HEK293 (cell line): Measurements from ENCODE around the gene MLKL.
A peak's percentile ranks its signal among the peaks of the same experiment; 100 is the strongest.

Source experiments
- EGR2 ChIP-seq: fragments of 450-650 bp; formaldehyde crosslinking; IDR thresholded peaks from 2 replicates; pipeline ENCODE4 v1.5.1; 2016; ENCODE audit warnings: low read depth, missing biosample characterization, missing genetic modification characterization
- FEZF1 ChIP-seq: fragments of 450-650 bp; formaldehyde crosslinking; IDR thresholded peaks from 2 replicates; pipeline ENCODE4 v1.5.1; 2016; ENCODE audit warnings: missing biosample characterization, missing genetic modification characterization
- GLI2 ChIP-seq: fragments of 450-650 bp; formaldehyde crosslinking; IDR thresholded peaks from 2 replicates; pipeline ENCODE4; 2017; ENCODE audit warnings: missing biosample characterization, missing genetic modification characterization, low read depth, borderline replicate concordance
- KLF8 ChIP-seq: fragments of 450-650 bp; formaldehyde crosslinking; IDR thresholded peaks from 2 replicates; pipeline ENCODE4 v1.5.1; 2016; ENCODE audit warnings: missing biosample characterization, missing genetic modification characterization
- OVOL3 ChIP-seq: fragments of 450-650 bp; formaldehyde crosslinking; IDR thresholded peaks from 2 replicates; pipeline ENCODE4 v1.5.1; 2016; ENCODE audit warnings: missing biosample characterization, missing genetic modification characterization
- PRDM2 ChIP-seq: fragments of 450-650 bp; formaldehyde crosslinking; IDR thresholded peaks from 2 replicates; pipeline ENCODE4 v1.5.1; 2016; ENCODE audit warnings: missing biosample characterization, missing genetic modification characterization, borderline replicate concordance
- ZBTB44 ChIP-seq: fragments of 450-650 bp; IDR thresholded peaks from 2 replicates; pipeline ENCODE4 v1.5.1; 2018; ENCODE audit warnings: missing biosample characterization, mild to moderate bottlenecking, missing genetic modification characterization
- ZFHX2 ChIP-seq: fragments of 450-650 bp; formaldehyde crosslinking; conservative IDR thresholded peaks from 2 replicates; pipeline ENCODE4 v1.5.1; 2016; ENCODE audit warnings: missing biosample characterization, missing genetic modification characterization
- ZFP69B ChIP-seq: fragments of 450-650 bp; formaldehyde crosslinking; IDR thresholded peaks from 2 replicates; pipeline ENCODE4 v1.5.1; 2016; ENCODE audit warnings: missing biosample characterization, missing genetic modification characterization
- ZNF10 ChIP-seq: fragments of 450-650 bp; formaldehyde crosslinking; IDR thresholded peaks from 2 replicates; pipeline ENCODE4 v1.5.1; 2017; ENCODE audit warnings: missing biosample characterization, missing genetic modification characterization
- ZNF148 ChIP-seq: fragments of 450-650 bp; formaldehyde crosslinking; IDR thresholded peaks from 2 replicates; pipeline ENCODE4 v1.5.0; 2017; ENCODE audit warnings: missing biosample characterization, missing genetic modification characterization, borderline replicate concordance
- ZNF266 ChIP-seq: fragments of 450-650 bp; formaldehyde crosslinking; IDR thresholded peaks from 2 replicates; pipeline ENCODE4 v1.5.1; 2016; ENCODE audit warnings: missing biosample characterization, missing genetic modification characterization, low read depth
- ZNF280C ChIP-seq: fragments of 450-650 bp; formaldehyde crosslinking; IDR thresholded peaks from 2 replicates; pipeline ENCODE4 v1.5.1; 2016; ENCODE audit warnings: missing biosample characterization, missing genetic modification characterization
- ZNF292 ChIP-seq: fragments of 450-650 bp; formaldehyde crosslinking; IDR thresholded peaks from 2 replicates; pipeline ENCODE4 v1.5.1; 2016; ENCODE audit warnings: low read depth, missing biosample characterization, missing genetic modification characterization, borderline replicate concordance
- ZNF394 ChIP-seq: fragments of 450-650 bp; formaldehyde crosslinking; IDR thresholded peaks from 2 replicates; pipeline ENCODE4 v1.5.1; 2016; ENCODE audit warnings: missing biosample characterization, missing genetic modification characterization, mild to moderate bottlenecking, moderate library complexity, borderline replicate concordance
- ZNF433 ChIP-seq: fragments of 450-650 bp; formaldehyde crosslinking; IDR thresholded peaks from 2 replicates; pipeline ENCODE4 v1.5.1; 2016; ENCODE audit warnings: missing biosample characterization, missing genetic modification characterization, low read depth
- ZNF510 ChIP-seq: fragments of 450-650 bp; formaldehyde crosslinking; IDR thresholded peaks from 2 replicates; pipeline ENCODE4 v1.5.1; 2018; ENCODE audit warnings: mild to moderate bottlenecking, missing genetic modification characterization, missing biosample characterization; ENCODE audit not compliant: insufficient replicate concordance
- ZNF561 ChIP-seq: fragments of 450-650 bp; IDR thresholded peaks from 2 replicates; pipeline ENCODE4 v1.5.1; 2018; ENCODE audit warnings: missing biosample characterization, missing genetic modification characterization, borderline replicate concordance
- ZNF701 ChIP-seq: fragments of 450-650 bp; formaldehyde crosslinking; IDR thresholded peaks from 2 replicates; pipeline ENCODE4 v1.5.1; 2016; ENCODE audit warnings: missing biosample characterization, missing genetic modification characterization
- ZNF791 ChIP-seq: fragments of 450-650 bp; formaldehyde crosslinking; IDR thresholded peaks from 2 replicates; pipeline ENCODE4 v1.5.1; 2016; ENCODE audit warnings: missing biosample characterization, missing genetic modification characterization
- ZNF843 ChIP-seq: fragments of 450-650 bp; formaldehyde crosslinking; IDR thresholded peaks from 2 replicates; pipeline ENCODE4 v1.5.1; 2016; ENCODE audit warnings: missing biosample characterization, missing genetic modification characterization
- ZXDB ChIP-seq: fragments of 450-650 bp; formaldehyde crosslinking; IDR thresholded peaks from 2 replicates; pipeline ENCODE4 v1.5.1; 2016; ENCODE audit warnings: missing biosample characterization, missing genetic modification characterization
- TF ChIP-seq, protein P1 (sequence below): fragments of 450-650 bp; formaldehyde crosslinking; IDR thresholded peaks from 2 replicates; pipeline ENCODE4 v1.5.1; 2016; ENCODE audit warnings: missing biosample characterization, missing genetic modification characterization
- TF ChIP-seq, protein P2 (sequence below): fragments of 450-650 bp; formaldehyde crosslinking; IDR thresholded peaks from 2 replicates; pipeline ENCODE4 v1.5.1; 2016; ENCODE audit warnings: missing biosample characterization, missing genetic modification characterization

The MLKL gene

GRCh38 chr16:74743668-74744299, 43.1 kb upstream of the MLKL start (continued):
- no peak for TF ChIP-seq PRDM2
- TF ChIP-seq ZXDB (tag by site-specific recombination) = peak; percentile 88
- TF ChIP-seq ZNF433 = no peak
- TF ChIP-seq ZNF701 = no peak
- no peak for TF ChIP-seq ZNF280C (tag by site-specific recombination)
- TF ChIP-seq ZBTB44 (tag by site-specific recombination) = 0 out of 2 replicates have a peak, but pooled peaks have one; percentile 38
- no peak for TF ChIP-seq OVOL3 (tag by site-specific recombination)
- peak; percentile 87 for TF ChIP-seq ZNF394 (tag by site-specific recombination)
- peak; percentile 63; the same call in 1 of the 2 replicates for TF ChIP-seq KLF8 (tag by site-specific recombination)
- TF ChIP-seq ZNF292 = no peak
- TF ChIP-seq, protein P1, sequence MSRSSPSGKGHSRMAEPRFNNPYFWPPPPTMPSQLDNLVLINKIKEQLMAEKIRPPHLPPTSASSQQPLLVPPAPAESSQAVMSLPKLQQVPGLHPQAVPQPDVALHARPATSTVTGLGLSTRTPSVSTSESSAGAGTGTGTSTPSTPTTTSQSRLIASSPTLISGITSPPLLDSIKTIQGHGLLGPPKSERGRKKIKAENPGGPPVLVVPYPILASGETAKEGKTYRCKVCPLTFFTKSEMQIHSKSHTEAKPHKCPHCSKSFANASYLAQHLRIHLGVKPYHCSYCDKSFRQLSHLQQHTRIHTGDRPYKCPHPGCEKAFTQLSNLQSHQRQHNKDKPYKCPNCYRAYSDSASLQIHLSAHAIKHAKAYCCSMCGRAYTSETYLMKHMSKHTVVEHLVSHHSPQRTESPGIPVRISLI (tag by site-specific recombination) = no peak
- TF ChIP-seq ZNF561 (tag by site-specific recombination) = peak; percentile 88
- TF ChIP-seq ZNF148 (tag by site-specific recombination) = no peak
- TF ChIP-seq ZNF266 (tag by site-specific recombination) = no peak
- 0 out of 2 replicates have a peak, but pooled peaks have one; percentile 43 for TF ChIP-seq ZNF10 (tag by site-specific recombination)
- TF ChIP-seq GLI2 (tag by site-specific recombination) = no peak
- TF ChIP-seq, protein P2, sequence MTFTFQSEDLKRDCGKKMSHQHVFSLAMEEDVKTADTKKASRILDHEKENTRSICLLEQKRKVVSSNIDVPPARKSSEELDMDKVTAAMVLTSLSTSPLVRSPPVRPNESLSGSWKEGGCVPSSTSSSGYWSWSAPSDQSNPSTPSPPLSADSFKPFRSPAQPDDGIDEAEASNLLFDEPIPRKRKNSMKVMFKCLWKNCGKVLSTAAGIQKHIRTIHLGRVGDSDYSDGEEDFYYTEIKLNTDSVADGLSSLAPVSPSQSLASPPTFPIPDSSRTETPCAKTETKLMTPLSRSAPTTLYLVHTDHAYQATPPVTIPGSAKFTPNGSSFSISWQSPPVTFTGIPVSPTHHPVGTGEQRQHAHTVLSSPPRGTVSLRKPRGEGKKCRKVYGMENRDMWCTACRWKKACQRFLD (tag by site-specific recombination) = no peak
- no peak for TF ChIP-seq ZNF791 (tag by site-specific recombination)
- TF ChIP-seq ZNF843 (tag by site-specific recombination) = peak; percentile 56; the same call in 1 of the 2 replicates
- no peak for TF ChIP-seq ZNF510 (tag by site-specific recombination)
- peak; percentile 10; the same call in 1 of the 2 replicates for TF ChIP-seq ZFHX2 (tag by site-specific recombination)
- TF ChIP-seq EGR2 (tag by site-specific recombination) = no peak
- peak; percentile 16; the same call in 1 of the 2 replicates for TF ChIP-seq FEZF1
- TF ChIP-seq ZFP69B (tag by site-specific recombination) = peak; percentile 56; the same call in 1 of the 2 replicates
